GM12878 (cell line): ENCODE results near the gene PERM1. TPM values are rescaled to one million over a fixed set of nuclear protein-coding genes. Genes with fewer than 3 reads are reported as not detected.
A peak's percentile ranks its signal among the peaks of the same experiment; 100 is the strongest.

Experiments used
- ASH2L ChIP-seq: fragments of 300-600, 200-600 bp; sonication (generic); IDR thresholded peaks from 2 replicates; pipeline ENCODE4 v1.6.1; 2017; ENCODE audit warnings: low read depth, mild to moderate bottlenecking, borderline replicate concordance
- CBX3 ChIP-seq: fragments of 200-600 bp; sonication (generic); IDR thresholded peaks from 2 replicates; pipeline ENCODE4 v1.6.1; 2016; ENCODE audit warnings: low read depth, borderline replicate concordance
- CEBPZ ChIP-seq: fragments of 150-350 bp; IDR thresholded peaks from 2 replicates; pipeline ENCODE4 v1.6.1; 2016; ENCODE audit warnings: low read depth, low read length
- CREM ChIP-seq: IDR thresholded peaks from 2 replicates; pipeline ENCODE4 v1.6.1; 2014; ENCODE audit warnings: antibody characterized with exemption, low read depth
- DPF2 ChIP-seq: fragments of 450-650 bp; IDR thresholded peaks from 2 replicates; pipeline ENCODE4 v1.6.1; 2017; ENCODE audit warnings: mild to moderate bottlenecking
- EP300 ChIP-seq, 2 experiments: fragments of 150-350 bp in 1 of 2; IDR thresholded peaks; 2 replicates each; pipeline ENCODE4 v1.6.1; 2011 to 2012; ENCODE audit warnings: low read depth in 2 of 2, low read length in 2 of 2, borderline replicate concordance in 1 of 2, improper control_type of control experiment in 1 of 2, inconsistent platforms in 1 of 2; ENCODE audit not compliant: control insufficient read depth in 1 of 2
- HDAC2 ChIP-seq: fragments of 200-600 bp; sonication (generic); IDR thresholded peaks from 2 replicates; pipeline ENCODE4 v1.6.1; 2017
- IRF4 ChIP-seq: IDR thresholded peaks from 2 replicates; pipeline ENCODE4 v1.6.1; 2011; ENCODE audit warnings: low read depth, low read length
- JUNB ChIP-seq: IDR thresholded peaks from 2 replicates; pipeline ENCODE4 v1.6.1; 2016; ENCODE audit warnings: antibody characterized with exemption, mild to moderate bottlenecking
- KLF5 ChIP-seq: fragments of 450-650 bp; IDR thresholded peaks from 2 replicates; pipeline ENCODE4 v1.6.1; 2014; ENCODE audit warnings: mild to moderate bottlenecking; ENCODE audit not compliant: partially characterized antibody
- NR2C2 ChIP-seq: IDR thresholded peaks from 2 replicates; pipeline ENCODE4 v1.6.1; 2011; ENCODE audit warnings: borderline replicate concordance, low read depth; ENCODE audit not compliant: control insufficient read depth, insufficient read length
- PML ChIP-seq: IDR thresholded peaks from 2 replicates; pipeline ENCODE4 v1.6.1; 2012; ENCODE audit warnings: low read length, inconsistent platforms
- RB1 ChIP-seq: fragments of 450-650 bp; formaldehyde crosslinking; IDR thresholded peaks from 2 replicates; pipeline ENCODE4 v1.6.1; 2017; ENCODE audit warnings: mild to moderate bottlenecking, borderline replicate concordance
- RUNX3 ChIP-seq: IDR thresholded peaks from 2 replicates; pipeline ENCODE4 v1.6.1; 2012; ENCODE audit warnings: low read length, inconsistent platforms
- SMARCA5 ChIP-seq: fragments of 450-650 bp; IDR thresholded peaks from 2 replicates; pipeline ENCODE4 v1.6.1; 2017; ENCODE audit warnings: mild to moderate bottlenecking
- SPI1 ChIP-seq: IDR thresholded peaks from 2 replicates; pipeline ENCODE4 v1.6.1; 2011; ENCODE audit warnings: low read depth, mild to moderate bottlenecking, low read length, moderate library complexity, borderline replicate concordance; ENCODE audit not compliant: insufficient read depth
- STAT3 ChIP-seq: IDR thresholded peaks from 2 replicates; pipeline ENCODE4 v1.6.1; 2011; ENCODE audit warnings: low read depth, low read length, improper control_type of control experiment
- WRNIP1 ChIP-seq: IDR thresholded peaks from 2 replicates; pipeline ENCODE4 v1.6.1; 2011; ENCODE audit warnings: low read depth, low read length, improper control_type of control experiment, borderline replicate concordance
- YY1 ChIP-seq: IDR thresholded peaks from 2 replicates; pipeline ENCODE4 v1.6.1; 2011; ENCODE audit warnings: low read depth, mild to moderate bottlenecking, low read length
- ZNF24 ChIP-seq: fragments of 450-650 bp; IDR thresholded peaks from 2 replicates; pipeline ENCODE4 v1.6.1; 2017; ENCODE audit warnings: antibody characterized with exemption, mild to moderate bottlenecking
- ZNF687 ChIP-seq: fragments of 450-650 bp; IDR thresholded peaks from 2 replicates; pipeline ENCODE4 v1.6.1; 2017; ENCODE audit warnings: mild to moderate bottlenecking, moderate library complexity
- polyA plus RNA-seq, 11 experiments: library from polyadenylated mRNA; depleted of rRNA in 4 of 11; unstranded in 6 of 11; stranded (reverse) in 5 of 11; fragments of >200 nt; fragmentation: Nextera tagmentation in 4 of 11; fragmentation: Illumina TruSeq in 1 of 11; extraction: Ambion mirVana in 4 of 11; extraction: Trizol in 1 of 11; gene quantifications; 1 replicate in 1 of 11; 2 replicates in 10 of 11; pipeline versions ENCODE4 v1.2.1 to v1.2.3, GENCODE V29; 2011 to 2016; ENCODE audit warnings: inconsistent platforms in 2 of 11, missing spikeins in 2 of 11, low read depth in 1 of 11
- total RNA-seq, 4 experiments: library from RNA; depleted of rRNA in 3 of 4; stranded (reverse); fragments of >200 nt in 3 of 4; fragmentation: Illumina TruSeq in 1 of 4; extraction: Trizol in 1 of 4; gene quantifications; 2 replicates each; pipeline versions ENCODE4 v1.2.1 to v1.2.3, GENCODE V29; 2013 to 2021
- TF ChIP-seq, protein P1 (sequence below): fragments of 450-650 bp; IDR thresholded peaks from 2 replicates; pipeline ENCODE4 v1.6.1; 2014; ENCODE audit warnings: mild to moderate bottlenecking

Gene PERM1
- total and polyA plus RNA-seq, 10 of the 15 experiments (the other 5 are each of a cell fraction or from before 2014, with no cell fraction given): not detected

DNA sequence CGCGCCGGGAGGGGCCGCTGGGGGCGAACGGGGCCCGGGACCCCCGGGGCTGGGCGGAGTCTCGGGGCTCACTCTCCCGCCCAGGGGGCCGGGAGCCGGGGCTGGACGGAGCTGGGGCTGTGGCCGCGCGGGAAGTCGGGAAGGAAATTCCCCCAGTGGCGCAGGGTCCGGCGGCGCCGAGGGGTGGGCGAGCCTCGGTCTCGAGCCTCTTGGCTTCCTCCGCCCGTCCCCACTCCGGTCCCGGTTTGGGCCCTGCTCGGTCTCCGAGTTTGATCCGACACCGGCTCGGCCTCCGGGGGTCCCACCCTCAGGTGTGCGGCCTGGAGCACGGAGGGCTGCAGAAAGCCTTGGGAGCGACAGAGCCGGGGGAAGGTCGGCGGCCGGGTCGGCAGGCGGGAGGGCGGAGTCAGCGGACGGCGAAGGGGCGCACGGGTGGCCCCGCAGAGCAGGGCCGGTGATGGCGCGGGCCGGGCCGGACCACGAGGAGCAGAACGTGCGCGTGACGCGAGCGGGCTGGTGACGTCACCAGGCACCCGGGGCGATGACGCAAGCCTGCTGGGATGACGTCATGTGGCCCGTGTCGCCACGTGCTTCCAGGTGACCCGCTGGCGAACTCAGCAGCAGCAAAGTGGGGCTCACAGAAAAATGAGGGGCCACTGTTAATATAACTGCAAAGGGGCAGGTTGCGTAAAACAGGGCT lies 18.6 kb upstream of the PERM1 start (continued):
- no peak for TF ChIP-seq CEBPZ
- peak in 1 of 2 experiments; percentile 34; a peak in 1 of 4 replicates for TF ChIP-seq EP300 (IDR thresholded peaks at IDR 0.05; ENCODE audit: borderline replicate concordance in 1 of 2, control insufficient read depth in 1 of 2, low read depth in 2 of 2, low read length in 2 of 2)
- no peak for TF ChIP-seq CBX3
- TF ChIP-seq STAT3: no peak
- no peak for TF ChIP-seq ZNF24
- TF ChIP-seq CREM: peak; percentile 99
- TF ChIP-seq DPF2: peak; percentile 72; the same call in 1 of the 2 replicates
- TF ChIP-seq SMARCA5: peak; percentile 82
- peak; percentile 26; the same call in 1 of the 2 replicates for TF ChIP-seq JUNB
- TF ChIP-seq, protein P1, sequence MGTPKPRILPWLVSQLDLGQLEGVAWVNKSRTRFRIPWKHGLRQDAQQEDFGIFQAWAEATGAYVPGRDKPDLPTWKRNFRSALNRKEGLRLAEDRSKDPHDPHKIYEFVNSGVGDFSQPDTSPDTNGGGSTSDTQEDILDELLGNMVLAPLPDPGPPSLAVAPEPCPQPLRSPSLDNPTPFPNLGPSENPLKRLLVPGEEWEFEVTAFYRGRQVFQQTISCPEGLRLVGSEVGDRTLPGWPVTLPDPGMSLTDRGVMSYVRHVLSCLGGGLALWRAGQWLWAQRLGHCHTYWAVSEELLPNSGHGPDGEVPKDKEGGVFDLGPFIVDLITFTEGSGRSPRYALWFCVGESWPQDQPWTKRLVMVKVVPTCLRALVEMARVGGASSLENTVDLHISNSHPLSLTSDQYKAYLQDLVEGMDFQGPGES: no peak
- no peak for TF ChIP-seq ASH2L
- TF ChIP-seq RB1: peak; percentile 36; the same call in 1 of the 2 replicates
- no peak for TF ChIP-seq WRNIP1
- no peak for TF ChIP-seq KLF5
- no peak for TF ChIP-seq IRF4
- TF ChIP-seq RUNX3: 0 out of 2 replicates have a peak, but pooled peaks have one; percentile 45
- TF ChIP-seq HDAC2: no peak
- TF ChIP-seq SPI1: no peak
- TF ChIP-seq NR2C2: no peak
- TF ChIP-seq YY1: no peak
- peak; percentile 82 for TF ChIP-seq ZNF687
- TF ChIP-seq PML: no peak
